A673 (cell line): ENCODE data around the gene ADAMTS8. TPM values are rescaled to one million over a fixed set of nuclear protein-coding genes. Genes with fewer than 3 reads are reported as not detected.

ENCODE experiments used
- BruUV-seq: library from RNA; stranded (reverse); fragments of 400-500 nt; replicated peaks from 2 replicates; lab custom pipeline; 2021; lab: Mats Ljungman, UMichigan
- CTCF ChIA-PET: fragments of 300-600 bp; sonication (Branson Sonifier 250); formaldehyde crosslinking; loops from one replicate; lab custom pipeline; 2022; ENCODE audit warnings: antibody characterized with exemption; lab: Charles Lee
- POLR2A ChIA-PET: fragments of 300-600 bp; sonication (Branson Sonifier 250); formaldehyde crosslinking; loops from one replicate; lab custom pipeline; 2022; ENCODE audit warnings: antibody characterized with exemption; ENCODE audit not compliant: low non-redundant PET; lab: Charles Lee
- DNase-seq: peaks from one replicate; pipeline ENCODE4 v3.0.0-alpha.2; 2015; ENCODE audit warnings: low spot score
- H3K27ac ChIP-seq: fragments of 200-600 bp; sonication (generic); 2 replicates; pipeline ENCODE4 v1.5.1; 2016; ENCODE audit warnings: mixed run types, low read depth, mild to moderate bottlenecking, mixed read lengths, antibody characterized with exemption, low read length; ENCODE audit not compliant: poor library complexity, severe bottlenecking
- H3K27me3 ChIP-seq: fragments of 200-600 bp; sonication (generic); replicated peaks from 2 replicates; pipeline ENCODE4 v1.6.1; 2017; ENCODE audit warnings: mixed run types, low read depth, mild to moderate bottlenecking, mixed read lengths, antibody characterized with exemption, low read length; ENCODE audit not compliant: insufficient read depth, poor library complexity
- H3K36me3 ChIP-seq: fragments of 200-600 bp; sonication (generic); 2 replicates; pipeline ENCODE4 v1.6.1; 2016; ENCODE audit warnings: mixed run types, mild to moderate bottlenecking, mixed read lengths, antibody characterized with exemption, low read length; ENCODE audit not compliant: insufficient read depth, poor library complexity, severe bottlenecking
- H3K4me1 ChIP-seq: fragments of 200-600 bp; sonication (generic); 2 replicates; pipeline ENCODE4 v1.6.1; 2017; ENCODE audit warnings: mixed run types, mild to moderate bottlenecking, mixed read lengths, antibody characterized with exemption, low read length; ENCODE audit not compliant: insufficient read depth, poor library complexity, severe bottlenecking
- H3K4me3 ChIP-seq: fragments of 200-600 bp; sonication (generic); 2 replicates; pipeline ENCODE4 v1.5.1; 2016; ENCODE audit warnings: low read depth, mixed run types, mild to moderate bottlenecking, mixed read lengths, low read length; ENCODE audit not compliant: poor library complexity, severe bottlenecking
- H3K9me3 ChIP-seq: fragments of 200-600 bp; sonication (generic); 2 replicates; pipeline ENCODE4 v1.6.1; 2016; ENCODE audit warnings: mixed run types, low read depth, mild to moderate bottlenecking, mixed read lengths, antibody characterized with exemption, low read length; ENCODE audit not compliant: poor library complexity, severe bottlenecking
- EZH2 ChIP-seq: fragments of 200-600 bp; sonication (generic); IDR thresholded peaks from 2 replicates; pipeline ENCODE4 v1.6.1; 2017; ENCODE audit warnings: borderline replicate concordance, low read depth, mild to moderate bottlenecking, mixed read lengths, antibody characterized with exemption, low read length; ENCODE audit not compliant: poor library complexity, severe bottlenecking
- intact Hi-C: fragments of 100-400 bp; cut with micrococcal nuclease; formaldehyde crosslinking; loops from one replicate; pipeline ENCODE4 v1.10.0; 2022; ENCODE audit not compliant: unreplicated experiment
- total RNA-seq: library from RNA; stranded (reverse); gene quantifications from 2 replicates; pipeline ENCODE4 v1.2.3, GENCODE V29; 2021
- TF ChIP-seq, protein P1 (sequence below): fragments of 300-800, 200-600 bp; sonication (generic); conservative IDR thresholded peaks from 2 replicates; pipeline ENCODE4 v1.5.1; 2017; ENCODE audit warnings: low read depth, mild to moderate bottlenecking, antibody characterized with exemption, low read length, moderate library complexity, mixed read lengths

Gene ADAMTS8
- total RNA-seq, 1 experiment from 2014 or later = not detected

DNA sequence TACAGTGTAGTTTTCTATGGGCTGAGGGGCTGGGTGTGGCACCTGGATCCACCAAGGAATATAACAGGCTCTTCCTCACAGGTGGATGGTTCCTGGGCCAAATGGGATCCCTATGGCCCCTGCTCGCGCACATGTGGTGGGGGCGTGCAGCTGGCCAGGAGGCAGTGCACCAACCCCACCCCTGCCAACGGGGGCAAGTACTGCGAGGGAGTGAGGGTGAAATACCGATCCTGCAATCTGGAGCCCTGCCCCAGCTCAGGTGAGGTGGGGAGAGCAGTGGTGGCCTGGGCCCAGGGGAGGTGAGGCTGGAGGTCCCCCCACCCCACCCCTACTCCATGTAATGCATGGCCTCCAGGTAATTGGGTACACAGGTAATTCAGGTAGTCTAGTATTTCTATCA, 40.8 kb upstream of the ADAMTS8 start:
- Histone ChIP-seq H3K27ac (no peak overlapping the region), H3K36me3 (no peaks in the 10 kb centered on the region), H3K27me3 (no peaks in the 10 kb centered on the region), H3K4me1 (no peaks in the 10 kb centered on the region), H3K9me3 (no peaks in the 10 kb centered on the region), H3K4me3 (no peak overlapping the region)
- intact Hi-C loops = no loop called here
- TF ChIP-seq, protein P1, sequence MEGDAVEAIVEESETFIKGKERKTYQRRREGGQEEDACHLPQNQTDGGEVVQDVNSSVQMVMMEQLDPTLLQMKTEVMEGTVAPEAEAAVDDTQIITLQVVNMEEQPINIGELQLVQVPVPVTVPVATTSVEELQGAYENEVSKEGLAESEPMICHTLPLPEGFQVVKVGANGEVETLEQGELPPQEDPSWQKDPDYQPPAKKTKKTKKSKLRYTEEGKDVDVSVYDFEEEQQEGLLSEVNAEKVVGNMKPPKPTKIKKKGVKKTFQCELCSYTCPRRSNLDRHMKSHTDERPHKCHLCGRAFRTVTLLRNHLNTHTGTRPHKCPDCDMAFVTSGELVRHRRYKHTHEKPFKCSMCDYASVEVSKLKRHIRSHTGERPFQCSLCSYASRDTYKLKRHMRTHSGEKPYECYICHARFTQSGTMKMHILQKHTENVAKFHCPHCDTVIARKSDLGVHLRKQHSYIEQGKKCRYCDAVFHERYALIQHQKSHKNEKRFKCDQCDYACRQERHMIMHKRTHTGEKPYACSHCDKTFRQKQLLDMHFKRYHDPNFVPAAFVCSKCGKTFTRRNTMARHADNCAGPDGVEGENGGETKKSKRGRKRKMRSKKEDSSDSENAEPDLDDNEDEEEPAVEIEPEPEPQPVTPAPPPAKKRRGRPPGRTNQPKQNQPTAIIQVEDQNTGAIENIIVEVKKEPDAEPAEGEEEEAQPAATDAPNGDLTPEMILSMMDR = no peak
- TF ChIP-seq EZH2 = no peak
- POLR2A ChIA-PET = no interaction called here
- BruUV-seq = no TSS peak
- CTCF ChIA-PET = no interaction called here
- DNase-seq = no peak

DNA sequence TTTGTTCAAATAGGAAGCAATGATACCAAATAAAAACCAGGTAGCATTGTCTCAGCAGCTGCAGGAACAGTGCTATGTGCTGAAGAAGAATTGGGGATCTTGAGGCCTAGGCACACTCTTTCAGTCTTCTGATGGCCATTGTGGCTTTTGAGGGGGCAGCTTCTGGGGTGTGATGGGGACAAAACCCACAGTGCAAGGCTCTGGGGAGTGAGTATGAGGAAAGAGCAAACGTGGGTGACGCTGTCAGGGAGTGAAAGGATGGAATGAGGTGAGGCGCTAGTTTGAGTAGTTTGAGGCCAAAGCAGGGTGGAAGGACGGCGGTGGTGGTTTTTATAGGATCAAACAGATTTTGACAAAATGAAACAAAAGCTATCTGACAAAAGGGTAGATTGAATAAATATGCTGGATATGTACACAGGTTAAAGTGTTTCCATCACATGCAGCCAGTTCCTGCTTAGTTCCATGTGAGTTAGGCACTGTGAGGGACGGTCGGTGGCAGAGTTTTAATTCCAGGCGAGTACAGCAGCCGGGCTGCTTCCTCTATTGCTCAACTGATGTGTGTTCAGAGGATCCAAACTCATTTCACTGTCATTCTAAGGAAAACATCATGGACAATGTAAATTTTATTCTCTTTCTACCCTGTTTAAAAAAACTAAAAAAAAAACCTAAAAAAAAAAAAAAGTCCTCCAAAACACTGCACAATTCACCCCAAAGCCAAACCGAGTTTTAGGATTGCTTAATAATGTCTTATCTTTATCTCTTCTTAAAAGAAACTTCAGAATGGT, 38.9 kb upstream of the ADAMTS8 start:
- intact Hi-C loops = no loop called here
- Histone ChIP-seq H3K9me3 (no peaks in the 10 kb centered on the region), H3K27ac (no peak overlapping the region), H3K27me3 (no peaks in the 10 kb centered on the region), H3K4me1 (no peaks in the 10 kb centered on the region), H3K36me3 (no peaks in the 10 kb centered on the region), H3K4me3 (no peak overlapping the region)
- no TSS peak for BruUV-seq
- TF ChIP-seq, protein P1 = no peak
- TF ChIP-seq EZH2 = no peak
- no peak for DNase-seq
- ChIA-PET CTCF (no interaction called here), POLR2A (no interaction called here)

GRCh38 chr11:130465263-130465662, 36.9 kb upstream of the ADAMTS8 start:
- POLR2A ChIA-PET = no interaction called here
- no peaks in the 10 kb centered on the region for H3K9me3 ChIP-seq
- peak; percentile 85 for DNase-seq
- CTCF ChIA-PET = no interaction called here
- H3K36me3 ChIP-seq = no peaks in the 10 kb centered on the region
- H3K4me1 ChIP-seq = no peaks in the 10 kb centered on the region
- H3K27ac ChIP-seq = no peak overlapping the region
- BruUV-seq = no TSS peak
- TF ChIP-seq, protein P1 = no peak
- no peaks in the 10 kb centered on the region for H3K27me3 ChIP-seq
- intact Hi-C loops = no loop called here
- no peak overlapping the region for H3K4me3 ChIP-seq
